GM21528 (cell line): ENCODE data around the gene PCED1A.

Experiments used
- ATAC-seq: cut with Tn5 transposase; IDR thresholded peaks from one replicate; pipeline ENCODE4 v1.9.1; 2021; ENCODE audit warnings: mild to moderate bottlenecking, moderate library complexity; ENCODE audit not compliant: unreplicated experiment, low FRiP score

The PCED1A gene

DNA sequence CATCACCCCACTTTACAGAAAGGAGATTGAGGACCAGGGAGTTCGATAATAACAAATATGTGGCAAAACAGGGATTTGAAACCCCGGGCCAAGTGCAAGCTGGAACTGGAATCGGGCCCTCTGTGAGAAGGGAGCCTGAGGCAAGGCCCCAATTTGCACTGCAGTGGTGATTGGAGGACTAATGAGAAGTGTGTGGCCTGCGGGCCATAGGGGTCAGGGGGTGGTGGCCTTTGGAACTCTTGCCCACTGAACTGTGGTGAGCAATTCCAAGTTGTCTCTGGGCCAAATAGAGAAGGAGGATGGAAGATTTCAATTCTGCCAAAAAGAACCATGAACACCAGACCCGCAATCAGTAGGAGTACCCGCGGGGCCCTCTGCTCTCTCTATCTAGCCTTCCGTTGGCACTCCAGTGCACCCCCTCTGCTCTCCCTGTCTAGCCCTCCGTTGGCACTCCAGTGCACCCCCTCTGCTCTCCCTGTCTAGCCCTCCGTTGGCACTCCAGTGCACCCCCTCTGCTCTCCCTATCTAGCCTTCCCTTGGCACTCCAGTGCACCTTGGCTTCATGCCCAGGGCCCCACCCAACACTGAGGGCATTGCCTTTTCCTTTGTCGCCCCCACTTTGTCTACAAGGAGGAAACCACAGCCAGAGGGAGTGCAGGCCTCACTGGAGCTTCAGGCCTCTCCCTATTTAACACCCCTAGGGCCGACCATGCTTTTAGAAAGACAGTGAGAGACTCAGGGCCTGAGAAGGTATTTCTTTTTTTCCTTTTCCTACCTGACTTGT, 26.8 kb upstream of the PCED1A start:
- no peak for ATAC-seq

DNA sequence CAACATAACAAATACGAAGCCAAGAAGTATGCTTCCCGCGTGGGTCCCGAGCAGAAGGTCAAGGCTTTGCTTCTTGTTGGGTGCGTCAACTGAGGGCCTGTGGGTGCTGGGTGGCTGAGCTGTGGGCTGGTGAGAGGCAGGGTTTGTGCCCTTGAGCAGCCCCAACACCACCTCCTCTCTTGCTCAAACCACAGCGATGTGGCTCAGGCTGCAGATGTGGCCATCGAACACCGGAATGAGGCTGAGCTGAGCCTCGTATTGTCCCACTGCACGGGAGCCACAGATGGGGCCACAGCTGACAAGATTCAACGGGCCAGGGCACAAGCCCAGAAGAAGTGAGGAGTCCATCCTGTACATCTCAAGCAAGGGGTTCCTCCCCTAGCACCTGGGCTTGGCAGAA, 25.8 kb upstream of the PCED1A start:
- no peak for ATAC-seq

DNA sequence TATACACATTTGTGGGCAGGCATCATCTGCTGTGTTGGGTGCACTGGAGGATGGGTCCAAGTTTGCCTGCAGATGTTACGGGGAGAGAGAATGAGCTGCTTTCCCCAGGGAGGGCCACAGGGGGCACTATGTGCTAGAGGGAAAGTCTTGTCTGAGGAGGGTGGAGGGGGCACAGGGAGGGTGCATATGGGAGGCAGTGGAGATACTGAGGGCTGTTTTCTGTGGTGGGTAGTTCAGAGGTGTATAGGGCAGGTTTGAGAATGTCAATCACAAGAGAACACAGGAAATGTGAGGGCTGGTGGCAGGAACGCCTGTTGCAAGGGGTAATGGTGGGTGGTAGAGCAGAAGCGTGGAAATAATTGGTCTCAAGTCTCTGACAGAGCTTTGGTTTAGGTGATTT, 25.2 kb upstream of the PCED1A start:
- no peak for ATAC-seq

DNA sequence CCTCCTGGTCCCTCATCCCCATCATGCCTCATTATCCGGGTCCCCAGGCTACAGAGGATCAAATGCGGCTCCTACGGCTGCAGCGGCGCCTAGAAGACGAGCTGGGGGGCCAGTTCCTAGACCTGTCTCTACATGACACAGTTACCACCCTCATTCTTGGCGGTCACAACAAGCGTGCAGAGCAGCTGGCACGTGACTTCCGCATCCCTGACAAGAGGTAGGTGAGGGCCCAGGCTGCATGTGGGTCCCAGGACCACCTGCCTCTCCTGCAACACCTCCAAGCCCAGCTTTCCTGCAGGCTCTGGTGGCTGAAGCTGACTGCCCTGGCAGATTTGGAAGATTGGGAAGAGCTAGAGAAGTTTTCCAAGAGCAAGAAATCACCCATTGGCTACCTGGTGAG, 24.6 kb upstream of the PCED1A start:
- ATAC-seq: no peak

DNA sequence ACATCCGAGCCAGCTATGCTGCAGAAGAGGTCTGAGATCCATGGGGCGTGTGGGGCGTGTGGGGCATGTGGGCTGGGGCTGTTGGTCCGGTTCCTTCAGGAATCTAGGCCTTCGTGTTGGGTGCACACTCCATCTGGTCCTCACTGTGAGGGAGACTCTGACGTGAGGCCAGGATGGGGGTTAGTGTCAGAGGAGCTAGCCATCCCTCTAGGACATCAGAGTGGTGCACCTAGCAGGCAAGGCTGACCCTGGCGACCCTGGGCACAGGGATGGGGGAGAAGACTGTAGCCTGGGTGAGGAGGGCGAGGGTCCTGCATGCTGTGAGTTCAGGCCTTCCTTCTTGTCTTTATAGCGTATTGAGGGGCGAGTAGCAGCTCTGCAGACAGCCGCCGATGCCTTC, 24.2 kb upstream of the PCED1A start:
- ATAC-seq: no peak

DNA sequence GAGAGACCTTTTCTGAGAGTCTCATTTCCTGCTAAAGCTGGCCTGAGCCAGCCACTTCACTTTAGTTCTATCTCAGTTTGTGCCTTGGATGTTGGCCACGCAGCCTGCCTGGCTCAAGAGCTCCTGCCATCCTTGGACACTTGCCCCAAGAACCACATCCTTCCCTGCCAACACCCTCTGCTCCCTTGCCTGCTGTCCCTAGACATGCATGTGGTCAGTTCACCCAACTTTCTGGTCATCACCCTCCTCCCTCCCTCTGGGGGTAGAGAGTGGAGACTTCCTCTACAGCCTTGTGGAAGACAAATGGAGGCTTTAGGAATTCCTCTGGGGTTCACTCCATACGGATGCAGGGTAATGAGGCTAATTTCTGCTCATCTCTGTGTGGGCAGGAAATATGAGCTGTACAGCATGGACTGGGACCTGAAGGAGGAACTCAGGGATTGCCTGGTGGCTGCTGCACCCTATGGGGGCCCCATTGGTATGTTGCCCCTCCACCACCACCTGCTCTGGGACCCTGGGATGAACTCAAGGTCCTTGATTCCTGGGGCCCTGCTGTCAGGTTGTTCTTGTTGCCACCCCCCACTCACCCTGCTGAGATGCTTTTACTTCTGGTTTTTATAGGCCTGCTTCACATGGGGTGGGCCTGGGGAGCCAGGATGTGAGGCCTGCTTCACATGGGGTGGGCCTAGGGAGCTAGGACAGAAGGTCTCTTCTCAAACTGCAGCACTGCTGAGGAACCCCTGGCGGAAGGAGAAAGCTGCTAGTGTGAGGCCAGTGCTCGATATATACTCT, 19.1 kb upstream of the PCED1A start:
- no peak for ATAC-seq

DNA sequence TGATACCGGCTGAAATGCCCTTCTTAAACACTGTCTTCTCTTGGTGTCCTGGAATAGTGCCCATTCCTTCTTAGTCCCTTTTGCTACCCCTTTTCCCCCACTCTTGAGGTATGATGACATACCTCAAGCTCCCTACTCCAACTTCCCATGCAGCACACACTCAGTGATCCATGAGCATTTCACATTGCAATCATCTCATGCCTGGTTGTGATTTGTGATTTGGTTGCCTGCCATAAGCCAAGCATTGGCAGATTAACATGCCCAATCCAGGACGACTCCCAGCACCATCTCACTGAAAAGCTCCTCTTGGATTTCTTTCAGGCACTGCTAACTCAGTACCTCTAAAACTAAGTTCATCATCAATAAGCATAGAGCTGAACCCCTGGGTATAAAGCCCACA, 18.1 kb upstream of the PCED1A start:
- no peak for ATAC-seq

DNA sequence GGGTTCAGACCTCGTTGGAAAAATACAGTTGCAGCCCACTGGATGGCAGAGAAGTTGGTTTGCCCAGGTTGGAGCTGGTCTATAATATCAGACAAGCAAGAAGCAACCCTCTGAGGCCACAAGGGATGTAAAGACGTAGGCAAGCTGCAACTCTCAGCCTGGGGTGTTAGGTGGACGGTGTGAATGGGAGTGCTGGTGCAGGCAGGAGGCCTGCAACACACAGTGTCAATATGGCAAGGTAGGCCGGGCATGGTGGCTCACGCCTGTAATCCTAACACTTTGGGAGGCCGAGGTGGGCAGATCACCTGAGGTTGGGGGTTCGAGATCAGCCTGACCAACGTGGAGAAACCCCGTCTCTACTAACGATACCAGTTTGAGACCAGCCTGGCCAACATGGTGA, 10.6 kb upstream of the PCED1A start:
- ATAC-seq: no peak

DNA sequence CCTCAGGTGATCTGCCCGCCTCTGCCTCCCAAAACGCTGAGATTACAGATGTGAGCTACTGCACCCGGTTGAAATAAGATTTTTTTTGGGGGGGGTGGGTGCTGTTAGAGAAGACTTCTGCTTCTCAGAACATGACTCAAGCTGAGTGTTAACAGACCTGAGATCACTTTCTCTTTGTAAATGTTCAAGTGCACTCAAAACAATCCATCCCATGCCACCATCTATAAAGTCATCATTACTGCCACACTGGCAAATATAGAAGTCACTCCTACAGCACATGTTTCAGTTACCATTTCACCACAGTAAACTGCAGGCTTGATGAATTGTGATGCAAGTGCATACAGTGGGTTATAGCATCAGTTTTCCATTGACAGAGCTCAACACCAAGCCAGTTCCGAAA, 9.1 kb upstream of the PCED1A start:
- no peak for ATAC-seq

DNA sequence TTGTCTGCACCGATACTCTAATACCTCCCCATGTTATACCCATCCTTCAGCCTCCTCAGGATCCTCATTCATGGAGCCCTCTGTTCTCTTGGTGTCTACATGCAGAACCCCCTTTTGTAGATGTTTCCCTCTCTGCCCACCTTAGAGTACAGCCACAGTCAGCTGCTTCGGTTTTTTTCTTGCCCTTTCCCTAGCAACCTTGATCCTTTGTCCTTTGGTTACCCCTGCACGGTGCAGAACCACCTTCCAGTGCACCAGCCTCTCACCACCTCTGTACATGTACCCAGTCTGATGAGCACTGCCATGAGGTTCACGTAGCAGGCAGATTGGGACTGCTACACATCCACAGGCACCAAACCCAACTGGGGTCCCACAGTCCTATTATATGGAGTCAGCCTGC, 7.3 kb upstream of the PCED1A start:
- ATAC-seq: no peak

DNA sequence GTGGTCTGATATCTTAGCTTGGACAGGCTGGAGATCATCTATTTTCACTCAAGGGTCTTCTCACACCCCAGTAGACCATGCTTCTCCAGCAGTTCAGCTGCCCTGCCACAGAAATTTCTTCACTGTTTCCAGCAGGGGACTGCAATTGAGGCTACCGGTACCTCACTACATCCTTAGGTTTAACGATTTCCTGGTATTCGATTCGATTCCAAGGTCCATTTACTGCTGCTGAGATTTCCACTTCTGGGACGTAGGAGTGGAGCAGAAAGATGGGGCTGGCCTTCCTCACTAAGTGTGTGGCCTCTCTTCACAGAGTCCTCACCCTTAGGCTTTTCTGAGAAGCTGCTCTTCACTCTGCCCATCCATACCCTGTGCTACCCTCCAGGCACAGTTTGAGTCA, 6.2 kb upstream of the PCED1A start:
- ATAC-seq: no peak

DNA sequence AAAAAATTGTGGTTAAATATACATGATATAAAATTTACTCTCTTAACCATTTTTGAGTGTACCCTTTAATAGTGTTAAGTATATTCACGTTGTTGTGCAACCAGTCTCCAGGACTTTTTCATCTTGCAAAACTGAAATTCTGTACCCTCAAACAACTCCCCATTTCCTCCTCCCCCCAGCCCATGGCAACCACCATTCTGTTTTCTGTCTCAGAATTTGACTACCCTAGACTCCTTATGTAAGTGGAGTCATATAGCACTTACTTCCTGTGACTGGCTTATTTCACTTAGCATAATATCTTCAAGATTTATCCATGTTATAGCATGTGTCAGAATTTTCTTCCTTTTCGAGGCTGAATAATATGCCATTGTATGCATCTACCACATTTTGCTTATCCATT, 5.2 kb upstream of the PCED1A start:
- no peak for ATAC-seq

DNA sequence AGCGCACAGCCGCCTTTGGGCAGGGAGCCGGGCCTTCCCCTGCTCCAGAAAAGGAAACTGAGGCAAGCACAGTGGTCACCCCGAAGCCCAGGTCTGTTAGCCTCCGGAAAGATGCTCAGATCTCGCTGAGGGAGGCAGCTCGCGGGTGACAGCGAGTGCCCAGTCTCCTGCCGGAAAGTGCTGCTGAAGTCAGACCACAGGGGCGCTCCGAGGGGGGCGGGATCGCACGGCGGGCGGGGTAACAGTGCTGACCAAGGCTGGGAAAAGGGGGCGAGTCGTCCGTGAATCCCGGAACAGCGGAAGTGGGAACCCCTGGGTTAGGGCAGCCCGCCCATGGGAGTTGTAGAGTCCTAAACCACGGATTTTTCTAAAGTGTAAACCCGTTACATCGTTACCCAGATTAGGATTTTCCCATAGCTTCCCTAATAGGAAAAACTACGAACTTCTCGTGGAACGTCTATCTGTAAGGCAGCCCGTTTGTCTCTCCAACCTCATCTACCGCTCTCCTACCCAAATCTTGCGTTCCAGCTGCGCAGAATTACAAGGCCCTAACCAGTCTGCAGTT, 594 bp upstream of the PCED1A start:
- peak; percentile 49 for ATAC-seq

DNA sequence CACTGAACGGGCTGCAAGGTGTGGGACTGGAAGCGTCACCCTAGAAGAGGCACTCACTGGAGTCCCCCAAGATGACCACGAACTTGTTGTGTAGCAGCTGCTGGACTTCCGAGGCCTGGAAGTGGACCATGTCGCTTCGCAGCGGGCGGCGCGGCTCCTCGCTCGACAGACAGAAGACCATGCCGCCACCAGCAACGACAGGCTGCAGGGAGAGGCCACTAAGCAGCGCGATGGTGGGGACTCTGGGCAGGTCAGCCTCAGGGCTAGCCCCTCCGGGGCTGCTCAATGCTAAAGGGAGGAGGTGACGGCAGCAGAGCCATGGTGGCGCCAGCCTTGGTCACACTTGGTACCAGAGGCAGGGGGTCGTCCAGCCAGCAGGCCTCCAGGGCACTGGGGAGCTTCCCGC, 720 bp downstream of the PCED1A start:
- no peak for ATAC-seq

DNA sequence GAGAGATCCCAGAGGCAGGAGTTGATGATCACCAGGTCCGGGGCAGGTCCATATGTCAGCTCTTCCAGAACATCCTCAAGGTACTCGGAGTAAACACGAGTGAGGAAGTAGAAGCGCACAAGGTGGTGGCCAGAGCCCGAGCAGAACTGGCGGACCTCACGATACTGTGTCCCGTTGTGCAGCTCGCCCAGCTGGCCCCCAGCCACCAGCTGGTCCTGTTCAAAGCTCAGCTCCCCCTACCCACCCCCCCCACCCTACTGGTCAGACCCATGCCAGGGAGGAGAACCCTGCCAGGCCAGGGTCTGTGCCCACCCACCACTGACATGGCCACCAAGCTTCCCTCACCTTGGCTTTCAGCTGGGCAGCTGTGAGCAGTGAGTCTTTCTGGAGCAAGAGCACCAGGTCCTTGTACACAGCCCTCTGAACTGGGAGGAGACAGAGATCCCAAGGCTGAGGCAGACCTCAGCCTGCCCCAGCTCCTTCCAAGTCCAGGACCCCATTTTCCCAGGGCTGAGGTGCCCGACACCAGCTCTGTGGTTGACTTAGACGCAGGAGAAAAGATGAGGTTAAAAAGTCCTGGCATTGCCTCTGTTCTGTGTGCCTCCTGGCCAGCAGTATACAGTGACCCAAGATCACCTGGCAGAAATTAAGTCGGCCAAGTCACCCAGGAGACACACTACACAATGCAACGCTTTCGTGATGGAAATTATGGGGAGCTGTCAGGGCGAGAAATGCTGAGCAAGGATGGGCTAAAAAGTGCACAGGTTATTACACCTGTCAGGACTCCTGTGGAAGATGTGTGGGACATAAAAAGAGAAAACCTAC, 1.4 kb downstream of the PCED1A start:
- ATAC-seq: no peak

DNA sequence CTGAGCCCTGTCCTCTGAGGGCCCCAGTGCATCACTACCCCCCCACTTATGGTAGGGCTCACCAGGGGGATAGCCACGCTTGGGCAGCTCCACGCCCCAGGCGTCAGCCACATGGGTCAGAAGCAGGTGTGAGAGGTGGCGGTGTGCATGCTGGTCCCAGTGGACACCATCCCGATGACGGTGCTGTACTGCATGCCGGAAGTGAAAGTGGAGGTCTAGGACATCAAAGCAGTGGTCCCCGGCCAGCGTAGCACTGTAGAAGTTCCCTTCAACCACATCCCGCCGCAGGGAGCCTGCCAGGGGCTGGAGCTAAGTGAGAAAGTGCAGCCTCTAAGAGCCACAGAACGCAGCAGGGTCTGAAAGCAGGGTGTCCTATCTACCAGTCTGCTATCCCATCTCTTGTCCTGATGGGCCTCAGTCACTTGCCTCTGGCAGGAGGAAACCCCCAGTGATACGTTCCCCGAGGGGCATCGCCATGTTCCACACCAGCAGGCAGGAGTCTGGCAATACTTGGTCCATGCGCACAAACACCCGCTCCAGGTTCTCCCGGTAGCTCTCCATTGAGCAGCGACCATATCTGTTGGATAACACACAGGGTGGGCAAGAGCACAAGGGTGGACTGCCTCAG, 2.2 kb downstream of the PCED1A start:
- ATAC-seq: no peak

DNA sequence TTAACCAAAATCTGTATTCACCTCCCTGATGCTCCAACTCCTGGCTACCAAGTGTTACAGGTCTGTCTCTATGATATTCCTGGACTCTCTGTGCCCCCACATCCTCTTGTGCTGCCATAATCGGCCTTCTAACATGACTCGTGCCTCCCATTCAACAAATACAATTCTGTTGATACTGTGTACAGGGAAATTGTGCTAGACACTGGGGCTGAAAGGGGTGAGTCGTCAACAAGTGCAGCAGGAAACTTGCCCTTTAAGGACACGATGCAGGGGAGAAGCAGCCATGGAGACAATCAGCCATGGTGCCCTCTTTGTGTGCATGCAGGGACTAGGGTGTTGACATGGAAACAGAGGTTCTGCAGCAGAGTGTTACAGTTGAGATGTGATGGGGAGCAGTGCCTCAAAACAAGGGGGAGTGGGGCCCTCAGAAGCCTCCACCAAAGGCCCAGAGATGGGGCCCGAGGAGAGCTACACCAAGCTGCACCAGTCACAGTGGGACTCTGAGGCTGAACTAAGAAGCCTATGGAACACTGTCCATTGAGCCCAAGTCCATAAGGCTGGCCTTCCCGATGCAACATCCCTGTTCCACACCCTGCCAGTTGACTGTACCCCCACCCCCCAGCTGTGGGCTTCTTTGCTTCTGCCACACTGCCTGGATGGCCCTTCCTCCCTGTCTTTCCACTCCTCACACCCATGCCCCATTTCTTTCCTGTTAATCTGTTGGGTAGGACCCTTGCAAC, 3.1 kb downstream of the PCED1A start:
- ATAC-seq: no peak

DNA sequence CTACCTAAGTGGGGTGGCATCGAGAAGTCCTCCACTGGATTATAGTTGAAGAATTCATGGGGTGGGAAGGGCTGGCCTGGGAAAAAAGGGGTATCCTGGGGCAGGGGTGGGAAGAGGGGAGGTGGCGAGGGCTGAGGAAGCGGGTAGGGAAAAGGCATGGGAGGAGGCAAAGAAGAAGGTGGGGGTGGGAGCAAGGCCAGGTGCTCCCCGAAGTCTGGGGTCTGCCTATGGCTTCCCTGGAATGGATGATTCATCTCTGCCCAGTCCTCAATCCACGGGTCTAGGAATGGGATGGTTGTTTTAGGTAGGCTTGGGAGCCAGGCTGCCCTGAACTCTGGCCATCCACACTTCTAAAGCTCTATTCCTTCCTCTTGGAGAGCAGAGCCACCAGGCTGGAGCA, 4.4 kb downstream of the PCED1A start:
- ATAC-seq: no peak

DNA sequence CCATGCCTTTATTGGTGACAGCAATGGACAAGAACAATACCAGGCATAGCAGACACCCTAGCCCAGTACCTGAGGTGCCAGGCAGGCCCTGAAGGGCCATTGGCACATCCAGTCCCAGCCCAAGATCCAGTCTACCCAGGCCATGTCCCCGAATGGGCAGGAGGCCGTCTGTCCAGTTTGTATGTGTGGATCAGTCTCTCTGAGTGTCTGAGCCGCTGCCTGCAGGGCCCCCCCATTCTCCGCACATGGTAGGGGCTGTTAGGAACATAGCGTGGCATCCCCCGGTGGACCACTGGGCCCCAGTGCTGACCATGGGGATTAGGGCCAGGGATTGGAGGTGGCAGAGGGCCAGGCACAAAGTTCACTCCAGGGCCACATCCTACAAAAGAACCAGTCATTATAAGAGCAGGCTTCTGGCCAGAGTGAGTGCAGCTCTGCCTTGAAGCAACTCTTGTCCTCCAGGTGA, 5.1 kb downstream of the PCED1A start:
- no peak for ATAC-seq
